CD14-positive monocyte (primary cell): ENCODE results near the gene FANCC. TPM values are rescaled to one million over a fixed set of nuclear protein-coding genes. Genes with fewer than 3 reads are reported as not detected.

ENCODE experiments used
- DNase-seq, 3 donors: peaks; one replicate each; pipeline ENCODE4 v3.0.0-alpha.2; 2011 to 2022
- H2AFZ ChIP-seq: 2 replicates; pipeline ENCODE4 v1.6.0; 2012; ENCODE audit warnings: mild to moderate bottlenecking, low read depth, low read length, inconsistent platforms; ENCODE audit not compliant: insufficient read depth, poor library complexity, severe bottlenecking
- H3K27ac ChIP-seq, 2 donors: 1 replicate in 1 of 2; 2 replicates in 1 of 2; pipeline ENCODE4 v1.5.1; 2012 to 2013; ENCODE audit warnings: low read length in 2 of 2, control low read depth in 1 of 2, inconsistent platforms in 1 of 2, low read depth in 1 of 2, mild to moderate bottlenecking in 1 of 2
- H3K27me3 ChIP-seq, 2 donors: one replicate each; pipeline versions ENCODE4 v1.6.0 to v1.6.1; 2011 to 2013; ENCODE audit warnings: low read length in 2 of 2; ENCODE audit not compliant: control insufficient read depth in 2 of 2, insufficient read depth in 2 of 2
- H3K36me3 ChIP-seq, 2 donors: replicated peaks in 1 of 2; 1 replicate in 1 of 2; 2 replicates in 1 of 2; pipeline versions ENCODE4 v1.5.1 to v1.6.1; 2012 to 2013; ENCODE audit warnings: low read length in 2 of 2, control low read depth in 1 of 2, inconsistent platforms in 1 of 2, mild to moderate bottlenecking in 1 of 2; ENCODE audit not compliant: insufficient read depth in 2 of 2, control insufficient read depth in 1 of 2
- H3K4me1 ChIP-seq, 2 donors: 1 replicate in 1 of 2; 2 replicates in 1 of 2; pipeline versions ENCODE4 v1.5.1 to v1.6.1; 2012 to 2013; ENCODE audit warnings: low read length in 2 of 2, control low read depth in 1 of 2, inconsistent platforms in 1 of 2, mild to moderate bottlenecking in 1 of 2, moderate library complexity in 1 of 2; ENCODE audit not compliant: insufficient read depth in 2 of 2, control insufficient read depth in 1 of 2
- H3K4me2 ChIP-seq: replicated peaks from 2 replicates; pipeline ENCODE3; 2012; ENCODE audit warnings: low read length, moderate library complexity, mild to moderate bottlenecking; ENCODE audit not compliant: poor library complexity, severe bottlenecking; ENCODE audit errors: extremely low read depth
- H3K4me3 ChIP-seq, 3 experiments: fragments of 200-600 bp in 1 of 3; sonication (generic) in 1 of 3; replicated peaks in 1 of 3; 1 replicate in 2 of 3; 2 replicates in 1 of 3; pipeline ENCODE4 v1.5.1; 2011 to 2013; ENCODE audit warnings: low read length in 3 of 3, mild to moderate bottlenecking in 3 of 3, control low read depth in 2 of 3, low read depth in 2 of 3, inconsistent platforms in 1 of 3, moderate library complexity in 1 of 3
- H3K79me2 ChIP-seq: 2 replicates; pipeline ENCODE4 v1.6.0; 2012; ENCODE audit warnings: mild to moderate bottlenecking, control low read depth, inconsistent platforms, low read length, moderate library complexity; ENCODE audit not compliant: insufficient read depth
- H3K9ac ChIP-seq: 2 replicates; pipeline ENCODE4 v1.6.0; 2017; ENCODE audit warnings: low read length, mild to moderate bottlenecking; ENCODE audit not compliant: insufficient read depth, poor library complexity, severe bottlenecking
- H3K9me3 ChIP-seq, 2 donors: replicated peaks in 1 of 2; 1 replicate in 1 of 2; 2 replicates in 1 of 2; pipeline versions ENCODE4 v1.5.1 to v1.6.1; 2012 to 2013; ENCODE audit warnings: low read length in 2 of 2, control low read depth in 1 of 2; ENCODE audit not compliant: control insufficient read depth in 1 of 2, insufficient read depth in 1 of 2
- H4K20me1 ChIP-seq: 2 replicates; pipeline ENCODE4 v1.6.0; 2012; ENCODE audit warnings: mild to moderate bottlenecking, low read length, control low read depth, moderate library complexity; ENCODE audit not compliant: insufficient read depth
- H3K27ac Mint-ChIP-seq, 7 donors: one replicate each; pipeline ENCODE4 v1.8.0; 2020; ENCODE audit warnings: mild to moderate bottlenecking in 7 of 7, mixed read lengths in 7 of 7, moderate library complexity in 6 of 7, inconsistent platforms in 2 of 7
- H3K27me3 Mint-ChIP-seq, 3 donors: one replicate each; pipeline ENCODE4 v1.8.0; 2021 to 2022; ENCODE audit warnings: low read depth in 3 of 3, mild to moderate bottlenecking in 3 of 3, mixed read lengths in 3 of 3, moderate library complexity in 3 of 3, inconsistent platforms in 1 of 3
- H3K36me3 Mint-ChIP-seq, 2 donors: one replicate each; pipeline ENCODE4 v1.8.0; 2020; ENCODE audit warnings: mixed read lengths in 2 of 2, inconsistent platforms in 1 of 2, mild to moderate bottlenecking in 1 of 2
- H3K4me1 Mint-ChIP-seq: one replicate; pipeline ENCODE4 v1.8.0; 2020; ENCODE audit warnings: mild to moderate bottlenecking, mixed read lengths
- H3K4me3 Mint-ChIP-seq, 2 donors: one replicate each; pipeline ENCODE4 v1.8.0; 2020; ENCODE audit warnings: mild to moderate bottlenecking in 2 of 2, mixed read lengths in 2 of 2, moderate library complexity in 1 of 2
- H3K9me3 Mint-ChIP-seq, 7 donors: one replicate each; pipeline ENCODE4 v1.8.0; 2020 to 2022; ENCODE audit warnings: mixed read lengths in 7 of 7, mild to moderate bottlenecking in 6 of 7, moderate library complexity in 6 of 7, inconsistent platforms in 2 of 7
- WGBS: methylation state at CpG from one replicate; pipeline ENCODE4 v1.1.5; 2013; ENCODE audit warnings: missing lambda C conversion rate; ENCODE audit not compliant: insufficient coverage; 5-methylcytosine and 5-hydroxymethylcytosine counted together
- intact Hi-C, 2 donors: fragments of 100-400 bp; cut with micrococcal nuclease; formaldehyde crosslinking; loops; one replicate each; pipeline versions ENCODE4 v1.15.0 to v1.15.1; 2023
- polyA plus RNA-seq, 3 donors: library from polyadenylated mRNA; depleted of rRNA in 1 of 3; unstranded in 2 of 3; stranded (reverse) in 1 of 3; fragments of 300-500 nt in 2 of 3; fragments of >200 nt in 1 of 3; fragmentation: Illumina TruSeq in 2 of 3; gene quantifications; 1 replicate in 2 of 3; 2 replicates in 1 of 3; pipeline ENCODE4 v1.2.3, GENCODE V29; 2012 to 2021
- TF ChIP-seq, protein P1 (sequence below): fragments of 200-600 bp; IDR thresholded peaks from one replicate; pipeline ENCODE4 v1.8.0; 2022; ENCODE audit warnings: antibody characterized with exemption, mild to moderate bottlenecking

FANCC gene
- polyA plus RNA-seq, 3 donors: 1.2 to 2.2 (median 1.5) TPM

DNA sequence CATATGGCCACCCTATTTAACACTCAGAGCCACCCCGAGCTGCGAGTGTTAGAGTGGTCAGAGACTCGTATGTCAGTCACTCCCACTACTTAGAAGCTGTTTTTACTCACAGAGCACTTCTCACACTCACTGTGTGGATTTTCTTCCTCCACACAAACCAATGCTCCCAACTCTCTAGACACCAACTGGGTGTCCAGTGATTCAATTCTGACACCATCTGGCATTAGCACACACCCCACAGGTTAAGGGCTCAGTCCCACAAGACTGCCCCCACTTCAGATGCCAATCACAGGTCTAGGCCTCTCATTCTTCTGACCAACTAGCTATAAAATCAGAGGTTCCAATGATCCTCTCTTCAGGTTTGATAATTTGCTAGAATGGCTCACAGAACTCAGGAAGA is 174.8 kb downstream of the FANCC start:
- Histone ChIP-seq H3K79me2 (no peaks in the 10 kb centered on the region), H4K20me1 (no peaks in the 10 kb centered on the region), H3K9me3 (no peaks in the 10 kb centered on the region), H3K4me3 (no peak overlapping the region), H2AFZ (no peak overlapping the region), H3K27ac (no peak overlapping the region), H3K4me2 (no peak overlapping the region), H3K9ac (no peak overlapping the region), H3K27me3 (no peaks in the 10 kb centered on the region), H3K36me3 (no peaks in the 10 kb centered on the region), H3K4me1 (no peaks in the 10 kb centered on the region)
- DNase-seq: no peak
- Mint-ChIP-seq H3K27ac (peak overlapping the region in 1 of 7 donors; percentile 66), H3K27me3 (peaks cover 0 to 2% (median 0%) of the 10 kb centered on the region in 3 donors), H3K9me3 (no peaks in the 10 kb centered on the region), H3K36me3 (peaks cover 3 to 9% of the 10 kb centered on the region in 2 donors), H3K4me1 (no peaks in the 10 kb centered on the region), H3K4me3 (no peak overlapping the region)
- intact Hi-C loops: no loop called here
- TF ChIP-seq, protein P1, sequence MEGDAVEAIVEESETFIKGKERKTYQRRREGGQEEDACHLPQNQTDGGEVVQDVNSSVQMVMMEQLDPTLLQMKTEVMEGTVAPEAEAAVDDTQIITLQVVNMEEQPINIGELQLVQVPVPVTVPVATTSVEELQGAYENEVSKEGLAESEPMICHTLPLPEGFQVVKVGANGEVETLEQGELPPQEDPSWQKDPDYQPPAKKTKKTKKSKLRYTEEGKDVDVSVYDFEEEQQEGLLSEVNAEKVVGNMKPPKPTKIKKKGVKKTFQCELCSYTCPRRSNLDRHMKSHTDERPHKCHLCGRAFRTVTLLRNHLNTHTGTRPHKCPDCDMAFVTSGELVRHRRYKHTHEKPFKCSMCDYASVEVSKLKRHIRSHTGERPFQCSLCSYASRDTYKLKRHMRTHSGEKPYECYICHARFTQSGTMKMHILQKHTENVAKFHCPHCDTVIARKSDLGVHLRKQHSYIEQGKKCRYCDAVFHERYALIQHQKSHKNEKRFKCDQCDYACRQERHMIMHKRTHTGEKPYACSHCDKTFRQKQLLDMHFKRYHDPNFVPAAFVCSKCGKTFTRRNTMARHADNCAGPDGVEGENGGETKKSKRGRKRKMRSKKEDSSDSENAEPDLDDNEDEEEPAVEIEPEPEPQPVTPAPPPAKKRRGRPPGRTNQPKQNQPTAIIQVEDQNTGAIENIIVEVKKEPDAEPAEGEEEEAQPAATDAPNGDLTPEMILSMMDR: no peak
- WGBS: 100% methylated on average over 3 of the region's 3 CpGs

DNA sequence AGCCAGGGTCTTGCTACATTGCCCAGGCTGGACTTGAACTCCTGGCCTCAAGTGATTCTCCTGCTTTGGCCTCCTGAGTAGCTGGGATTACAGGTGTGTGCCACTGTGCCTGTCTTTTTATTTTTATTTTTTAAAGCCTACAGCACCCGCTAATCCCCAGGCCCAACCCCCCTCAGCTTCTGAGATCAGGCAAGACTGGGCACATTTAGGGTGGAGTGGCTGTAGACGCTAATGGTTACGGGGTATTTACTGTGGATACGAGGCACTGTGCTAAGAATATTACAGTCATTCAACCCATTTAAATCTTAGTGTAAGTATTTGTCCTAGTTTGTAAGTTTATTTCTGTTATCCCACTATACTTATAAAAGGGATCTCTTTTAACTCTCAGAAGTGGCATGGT is 175.2 kb downstream of the FANCC start:
- H2AFZ ChIP-seq: no peak overlapping the region
- no peak for DNase-seq
- Mint-ChIP-seq H3K4me3 (no peak overlapping the region), H3K27me3 (peaks cover 0 to 1% (median 0%) of the 10 kb centered on the region in 3 donors), H3K9me3 (no peaks in the 10 kb centered on the region), H3K36me3 (peaks cover 6 to 9% of the 10 kb centered on the region in 2 donors), H3K27ac (no peak overlapping the region), H3K4me1 (no peaks in the 10 kb centered on the region)
- no peak overlapping the region for H3K4me2 ChIP-seq
- no peaks in the 10 kb centered on the region for H3K36me3 ChIP-seq
- H3K27me3 ChIP-seq: no peaks in the 10 kb centered on the region
- TF ChIP-seq, protein P1: no peak
- intact Hi-C loops: no loop called here
- no peak overlapping the region for H3K4me3 ChIP-seq
- no peaks in the 10 kb centered on the region for H3K4me1 ChIP-seq
- no peaks in the 10 kb centered on the region for H4K20me1 ChIP-seq
- no peaks in the 10 kb centered on the region for H3K79me2 ChIP-seq
- H3K9me3 ChIP-seq: no peaks in the 10 kb centered on the region
- WGBS: no CpG with 5 or more reads among the region's 4 CpGs
- no peak overlapping the region for H3K9ac ChIP-seq
- H3K27ac ChIP-seq: no peak overlapping the region
